A549 (cell line): Measurements from ENCODE around the gene ANKRD36.
"Not testable (repeated sequence)": the region's sequence is repeated elsewhere in the genome, so short reads cannot be mapped to it uniquely, and the experiment has no call there.

ENCODE experiments used
- CBX2 ChIP-seq: fragments of 200-600 bp; sonication (generic); IDR thresholded peaks from 2 replicates; pipeline ENCODE4 v1.6.1; 2016; ENCODE audit warnings: low read depth, mild to moderate bottlenecking, borderline replicate concordance
- EP300 ChIP-seq, 2 experiments: fragments of >200 bp; sonication (Bioruptor Twin); formaldehyde crosslinking; IDR thresholded peaks; 2 replicates in 1 of 2; 3 replicates in 1 of 2; pipeline ENCODE4 v1.6.1; 2016 to 2017
- MYC ChIP-seq: IDR thresholded peaks from 2 replicates; pipeline ENCODE4 v1.6.1; 2012; ENCODE audit warnings: mild to moderate bottlenecking, inconsistent platforms, low read length, improper control_type of control experiment, borderline replicate concordance
- NPAS2 ChIP-seq: fragments of 250-450 bp; sonication (Bioruptor Pico); IDR thresholded peaks from 2 replicates; pipeline ENCODE4 v1.8.0; 2022; ENCODE audit warnings: mild to moderate bottlenecking, moderate library complexity, borderline replicate concordance
- POLR2A ChIP-seq: IDR thresholded peaks from 2 replicates; pipeline ENCODE4 v1.6.1; 2012; ENCODE audit warnings: mild to moderate bottlenecking, low read length
- SREBF2 ChIP-seq: fragments of 450-650 bp; IDR thresholded peaks from 2 replicates; pipeline ENCODE4 v1.6.1; 2014; ENCODE audit warnings: mild to moderate bottlenecking, moderate library complexity
- TF ChIP-seq, protein P1 (sequence below): fragments of >200 bp; sonication (Bioruptor Twin); formaldehyde crosslinking; IDR thresholded peaks from 3 replicates; pipeline ENCODE4 v1.5.1; 2016

DNA sequence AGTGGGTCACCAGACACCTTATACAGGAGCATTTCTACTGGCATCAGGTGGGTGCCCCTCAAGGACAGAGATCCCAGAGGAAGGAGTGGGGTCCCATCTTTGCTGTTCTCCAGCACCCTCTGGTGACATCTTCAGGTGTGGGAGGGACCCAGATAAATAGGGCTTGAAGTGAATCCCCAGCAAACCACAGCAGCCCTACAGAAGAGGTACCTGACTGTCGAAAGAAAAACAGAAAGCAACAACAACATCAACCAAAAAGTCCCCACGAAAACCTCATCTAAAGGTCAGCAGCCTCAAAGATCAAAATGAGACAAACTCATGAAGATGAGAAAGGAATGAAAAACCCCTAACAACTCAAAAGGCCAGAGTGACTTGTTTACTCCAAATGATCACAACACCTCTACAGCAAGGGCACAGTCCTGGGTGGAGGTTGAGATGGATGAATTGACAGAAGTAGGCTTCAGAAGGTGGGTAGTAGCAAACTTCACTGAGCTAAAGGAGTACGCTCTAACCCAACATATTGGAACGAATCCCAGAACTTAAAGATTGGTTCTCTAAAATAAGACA lies 163.4 kb downstream of the ANKRD36 start:
- not testable (repeated sequence) for TF ChIP-seq POLR2A; EP300 (IDR thresholded peaks at IDR 0.05); CBX2; NPAS2 (CRISPR knock-in tag); SREBF2; MYC
- TF ChIP-seq, protein P1, sequence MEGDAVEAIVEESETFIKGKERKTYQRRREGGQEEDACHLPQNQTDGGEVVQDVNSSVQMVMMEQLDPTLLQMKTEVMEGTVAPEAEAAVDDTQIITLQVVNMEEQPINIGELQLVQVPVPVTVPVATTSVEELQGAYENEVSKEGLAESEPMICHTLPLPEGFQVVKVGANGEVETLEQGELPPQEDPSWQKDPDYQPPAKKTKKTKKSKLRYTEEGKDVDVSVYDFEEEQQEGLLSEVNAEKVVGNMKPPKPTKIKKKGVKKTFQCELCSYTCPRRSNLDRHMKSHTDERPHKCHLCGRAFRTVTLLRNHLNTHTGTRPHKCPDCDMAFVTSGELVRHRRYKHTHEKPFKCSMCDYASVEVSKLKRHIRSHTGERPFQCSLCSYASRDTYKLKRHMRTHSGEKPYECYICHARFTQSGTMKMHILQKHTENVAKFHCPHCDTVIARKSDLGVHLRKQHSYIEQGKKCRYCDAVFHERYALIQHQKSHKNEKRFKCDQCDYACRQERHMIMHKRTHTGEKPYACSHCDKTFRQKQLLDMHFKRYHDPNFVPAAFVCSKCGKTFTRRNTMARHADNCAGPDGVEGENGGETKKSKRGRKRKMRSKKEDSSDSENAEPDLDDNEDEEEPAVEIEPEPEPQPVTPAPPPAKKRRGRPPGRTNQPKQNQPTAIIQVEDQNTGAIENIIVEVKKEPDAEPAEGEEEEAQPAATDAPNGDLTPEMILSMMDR: not testable (repeated sequence)
